Measurements from ENCODE around the gene CABLES1.

CABLES1 gene

DNA sequence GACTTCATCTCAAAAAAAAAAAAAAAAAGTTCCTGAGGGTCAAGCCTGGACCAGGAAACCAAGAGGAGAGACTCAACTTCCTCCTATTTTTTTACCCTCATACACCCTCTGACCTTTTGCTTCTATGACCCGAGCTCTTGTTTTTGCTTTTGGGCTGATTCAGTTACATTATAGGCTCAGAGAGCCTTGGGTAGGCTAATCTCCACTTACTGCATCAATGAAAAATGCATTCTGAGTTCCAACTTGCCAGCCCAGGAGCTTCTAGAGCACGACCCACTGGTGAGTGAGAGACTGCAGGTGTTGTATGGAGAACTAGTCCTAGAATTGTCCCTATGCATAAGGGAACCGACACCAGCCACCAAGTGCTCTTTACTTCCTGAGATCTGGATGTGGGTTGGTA is 91.1 kb downstream of the CABLES1 start:
- Histone ChIP-seq H3K9me2 (replicated peaks; ENCODE audit: insufficient read depth, low read length) (no peaks in the 10 kb centered on the region), H3K27me3 (ENCODE audit: low read length) (no peaks in the 10 kb centered on the region), H3K4me3 (ENCODE audit: insufficient read depth, low read length, poor library complexity, severe bottlenecking) (no peak overlapping the region), H2AFZ (ENCODE audit: low read depth, low read length, severe bottlenecking) (no peak overlapping the region), H4K20me1 (ENCODE audit: low read depth, low read length) (no peaks in the 10 kb centered on the region), H3F3A (ENCODE audit: insufficient read depth) (peaks cover 22% of the 10 kb centered on the region), H3K4me2 (ENCODE audit: low read depth, low read length, poor library complexity, severe bottlenecking) (no peak overlapping the region), H3K36me3 (ENCODE audit: low read length) (no peaks in the 10 kb centered on the region), H3K79me2 (ENCODE audit: insufficient read depth, low read length) (no peaks in the 10 kb centered on the region), H3K27ac (ENCODE audit: low read depth, low read length) (no peak overlapping the region), H3K9ac (ENCODE audit: low read length) (no peak overlapping the region), H3K9me3 (ENCODE audit: insufficient read depth, low read length) (no peaks in the 10 kb centered on the region)
- no peak for TF ChIP-seq EZH2phosphoT487 (conservative IDR thresholded peaks at IDR 0.05; ENCODE audit: low read length)
- TF ChIP-seq, protein P1, sequence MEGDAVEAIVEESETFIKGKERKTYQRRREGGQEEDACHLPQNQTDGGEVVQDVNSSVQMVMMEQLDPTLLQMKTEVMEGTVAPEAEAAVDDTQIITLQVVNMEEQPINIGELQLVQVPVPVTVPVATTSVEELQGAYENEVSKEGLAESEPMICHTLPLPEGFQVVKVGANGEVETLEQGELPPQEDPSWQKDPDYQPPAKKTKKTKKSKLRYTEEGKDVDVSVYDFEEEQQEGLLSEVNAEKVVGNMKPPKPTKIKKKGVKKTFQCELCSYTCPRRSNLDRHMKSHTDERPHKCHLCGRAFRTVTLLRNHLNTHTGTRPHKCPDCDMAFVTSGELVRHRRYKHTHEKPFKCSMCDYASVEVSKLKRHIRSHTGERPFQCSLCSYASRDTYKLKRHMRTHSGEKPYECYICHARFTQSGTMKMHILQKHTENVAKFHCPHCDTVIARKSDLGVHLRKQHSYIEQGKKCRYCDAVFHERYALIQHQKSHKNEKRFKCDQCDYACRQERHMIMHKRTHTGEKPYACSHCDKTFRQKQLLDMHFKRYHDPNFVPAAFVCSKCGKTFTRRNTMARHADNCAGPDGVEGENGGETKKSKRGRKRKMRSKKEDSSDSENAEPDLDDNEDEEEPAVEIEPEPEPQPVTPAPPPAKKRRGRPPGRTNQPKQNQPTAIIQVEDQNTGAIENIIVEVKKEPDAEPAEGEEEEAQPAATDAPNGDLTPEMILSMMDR (IDR thresholded peaks at IDR 0.05; ENCODE audit: insufficient read depth, low read length, poor library complexity, severe bottlenecking), result no peak

DNA sequence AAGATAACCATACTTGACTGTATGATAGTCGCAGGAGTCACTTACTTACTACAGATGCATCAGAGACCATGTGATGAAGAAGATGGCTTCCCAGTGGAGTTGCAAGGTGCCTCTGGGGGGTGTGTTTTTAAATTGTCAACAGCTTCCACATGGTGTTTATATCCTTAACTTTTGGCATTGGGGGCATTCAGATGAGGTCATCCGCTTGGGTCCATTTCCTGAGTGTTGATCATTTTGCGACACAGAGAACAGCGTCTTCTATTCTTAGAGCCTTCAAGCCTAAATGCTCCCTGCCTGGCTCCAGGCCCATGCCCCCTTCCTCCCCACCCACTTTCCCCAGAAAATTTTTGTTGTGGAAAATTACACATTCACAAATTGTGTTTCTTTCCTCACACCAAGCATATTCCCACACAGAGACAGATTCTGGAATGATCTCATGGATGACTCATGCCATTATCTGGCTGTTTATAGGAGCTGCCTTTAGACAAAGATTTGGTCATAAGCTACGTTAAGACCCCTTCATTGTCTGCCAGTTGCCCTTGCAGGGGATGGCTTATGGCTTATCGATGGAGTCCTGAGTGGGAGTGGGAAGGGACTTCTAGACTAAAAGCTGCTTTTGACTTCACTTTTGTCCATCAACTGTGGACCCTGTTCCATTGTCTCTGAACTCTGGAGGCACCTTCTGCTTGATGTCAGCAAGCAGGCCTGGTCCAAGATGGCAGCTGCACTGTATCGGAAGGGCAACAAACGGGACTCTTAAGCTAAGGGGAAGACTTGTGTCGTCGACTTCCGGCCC is 91.8 kb downstream of the CABLES1 start:
- H3F3A ChIP-seq (ENCODE audit: insufficient read depth), result peaks cover 29% of the 10 kb centered on the region
- no peak overlapping the region for H3K9ac ChIP-seq (ENCODE audit: low read length)
- no peaks in the 10 kb centered on the region for H3K36me3 ChIP-seq (ENCODE audit: low read length)
- H3K27me3 ChIP-seq (ENCODE audit: low read length), result no peaks in the 10 kb centered on the region
- no peaks in the 10 kb centered on the region for H3K79me2 ChIP-seq (ENCODE audit: insufficient read depth, low read length)
- no peak overlapping the region for H3K27ac ChIP-seq (ENCODE audit: low read depth, low read length)
- no peak overlapping the region for H3K4me2 ChIP-seq (ENCODE audit: low read depth, low read length, poor library complexity, severe bottlenecking)
- no peaks in the 10 kb centered on the region for H3K9me2 ChIP-seq (replicated peaks; ENCODE audit: insufficient read depth, low read length)
- no peaks in the 10 kb centered on the region for H4K20me1 ChIP-seq (ENCODE audit: low read depth, low read length)
- H2AFZ ChIP-seq (ENCODE audit: low read depth, low read length, severe bottlenecking), result no peak overlapping the region
- TF ChIP-seq EZH2phosphoT487 (conservative IDR thresholded peaks at IDR 0.05; ENCODE audit: low read length), result no peak
- TF ChIP-seq, protein P1 (IDR thresholded peaks at IDR 0.05; ENCODE audit: insufficient read depth, low read length, poor library complexity, severe bottlenecking), result no peak
- no peaks in the 10 kb centered on the region for H3K9me3 ChIP-seq (ENCODE audit: insufficient read depth, low read length)
- no peak overlapping the region for H3K4me3 ChIP-seq (ENCODE audit: insufficient read depth, low read length, poor library complexity, severe bottlenecking)

DNA sequence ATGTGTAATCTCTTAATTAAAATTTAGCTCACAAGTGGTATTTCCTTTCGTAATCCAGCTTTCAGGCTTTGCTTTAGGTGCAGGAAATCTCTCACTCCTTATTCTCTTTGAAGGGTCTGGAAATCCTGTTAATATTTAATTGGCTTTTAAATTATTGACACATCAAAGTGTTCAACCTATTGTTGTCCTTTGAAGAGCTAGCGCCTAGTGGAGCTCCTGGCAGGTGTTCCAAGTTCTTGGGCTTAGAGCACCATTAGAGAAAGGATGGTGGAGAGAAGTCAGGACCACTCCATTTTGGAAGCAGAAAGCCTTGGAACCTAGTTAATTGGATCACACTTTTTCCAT is 92.4 kb downstream of the CABLES1 start:
- Histone ChIP-seq H4K20me1 (ENCODE audit: low read depth, low read length) (no peaks in the 10 kb centered on the region), H3K9ac (ENCODE audit: low read length) (no peak overlapping the region), H3K79me2 (ENCODE audit: insufficient read depth, low read length) (no peaks in the 10 kb centered on the region), H3K36me3 (ENCODE audit: low read length) (no peaks in the 10 kb centered on the region), H3F3A (ENCODE audit: insufficient read depth) (peaks cover 32% of the 10 kb centered on the region), H2AFZ (ENCODE audit: low read depth, low read length, severe bottlenecking) (no peak overlapping the region), H3K27ac (ENCODE audit: low read depth, low read length) (peak overlapping the region; percentile 85), H3K9me2 (replicated peaks; ENCODE audit: insufficient read depth, low read length) (no peaks in the 10 kb centered on the region), H3K4me3 (ENCODE audit: insufficient read depth, low read length, poor library complexity, severe bottlenecking) (peak overlapping the region; percentile 12), H3K4me2 (ENCODE audit: low read depth, low read length, poor library complexity, severe bottlenecking) (peak overlapping the region; percentile 59), H3K9me3 (ENCODE audit: insufficient read depth, low read length) (no peaks in the 10 kb centered on the region), H3K27me3 (ENCODE audit: low read length) (no peaks in the 10 kb centered on the region)
- TF ChIP-seq, protein P1 (IDR thresholded peaks at IDR 0.05; ENCODE audit: insufficient read depth, low read length, poor library complexity, severe bottlenecking), result no peak
- no peak for TF ChIP-seq EZH2phosphoT487 (conservative IDR thresholded peaks at IDR 0.05; ENCODE audit: low read length)

All from SU-DHL-6 (cell line).